GM10248 (cell line): ENCODE results near the gene ZNF611.
"Not testable (repeated sequence)": the region's sequence is repeated elsewhere in the genome, so short reads cannot be mapped to it uniquely, and the experiment has no call there.

Experiments used
- CTCF ChIA-PET: fragments of 300-600 bp; sonication (Branson Sonifier 250); formaldehyde crosslinking; extraction: SDS; loops from one replicate; lab custom pipeline; 2021; ENCODE audit warnings: antibody characterized with exemption; lab: Yijun Ruan, JAX
- POLR2A ChIA-PET: fragments of 350-650 bp; sonication (Branson Sonifier 250); formaldehyde crosslinking; extraction: SDS; loops from one replicate; lab custom pipeline; 2020; ENCODE audit warnings: antibody characterized with exemption; lab: Yijun Ruan, JAX
- DNase-seq: peaks from one replicate; pipeline ENCODE4 v3.0.0; 2012; ENCODE audit errors: extremely low spot score
- TF ChIP-seq, protein P1 (sequence below): IDR thresholded peaks from 2 replicates; pipeline ENCODE4 v1.5.1; 2012; ENCODE audit warnings: mild to moderate bottlenecking, low read depth; ENCODE audit errors: extremely low read depth, missing control alignments, control extremely low read depth

ZNF611 gene

DNA sequence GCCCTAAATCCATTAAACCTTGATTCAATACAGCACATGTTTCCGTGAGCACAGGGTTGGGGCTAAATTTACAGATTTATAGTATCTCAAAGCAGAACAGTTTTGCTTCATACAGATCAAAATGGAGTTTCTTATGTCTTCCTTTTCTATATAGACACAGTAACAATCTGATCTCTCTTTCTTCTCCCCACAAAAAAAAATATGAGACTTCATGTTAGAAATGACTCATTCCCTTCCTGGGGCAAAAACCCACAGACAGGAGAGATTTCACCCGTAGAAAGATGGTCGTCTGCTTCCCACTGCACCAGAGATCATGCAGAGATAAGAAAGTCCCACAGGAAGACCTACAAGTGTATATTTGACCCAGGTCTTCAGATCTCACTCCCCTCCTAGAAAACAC is 7.7 kb upstream of the ZNF611 start:
- no peak for DNase-seq
- TF ChIP-seq, protein P1, sequence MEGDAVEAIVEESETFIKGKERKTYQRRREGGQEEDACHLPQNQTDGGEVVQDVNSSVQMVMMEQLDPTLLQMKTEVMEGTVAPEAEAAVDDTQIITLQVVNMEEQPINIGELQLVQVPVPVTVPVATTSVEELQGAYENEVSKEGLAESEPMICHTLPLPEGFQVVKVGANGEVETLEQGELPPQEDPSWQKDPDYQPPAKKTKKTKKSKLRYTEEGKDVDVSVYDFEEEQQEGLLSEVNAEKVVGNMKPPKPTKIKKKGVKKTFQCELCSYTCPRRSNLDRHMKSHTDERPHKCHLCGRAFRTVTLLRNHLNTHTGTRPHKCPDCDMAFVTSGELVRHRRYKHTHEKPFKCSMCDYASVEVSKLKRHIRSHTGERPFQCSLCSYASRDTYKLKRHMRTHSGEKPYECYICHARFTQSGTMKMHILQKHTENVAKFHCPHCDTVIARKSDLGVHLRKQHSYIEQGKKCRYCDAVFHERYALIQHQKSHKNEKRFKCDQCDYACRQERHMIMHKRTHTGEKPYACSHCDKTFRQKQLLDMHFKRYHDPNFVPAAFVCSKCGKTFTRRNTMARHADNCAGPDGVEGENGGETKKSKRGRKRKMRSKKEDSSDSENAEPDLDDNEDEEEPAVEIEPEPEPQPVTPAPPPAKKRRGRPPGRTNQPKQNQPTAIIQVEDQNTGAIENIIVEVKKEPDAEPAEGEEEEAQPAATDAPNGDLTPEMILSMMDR: no peak
- ChIA-PET CTCF (no interaction called here), POLR2A (no interaction called here)

DNA sequence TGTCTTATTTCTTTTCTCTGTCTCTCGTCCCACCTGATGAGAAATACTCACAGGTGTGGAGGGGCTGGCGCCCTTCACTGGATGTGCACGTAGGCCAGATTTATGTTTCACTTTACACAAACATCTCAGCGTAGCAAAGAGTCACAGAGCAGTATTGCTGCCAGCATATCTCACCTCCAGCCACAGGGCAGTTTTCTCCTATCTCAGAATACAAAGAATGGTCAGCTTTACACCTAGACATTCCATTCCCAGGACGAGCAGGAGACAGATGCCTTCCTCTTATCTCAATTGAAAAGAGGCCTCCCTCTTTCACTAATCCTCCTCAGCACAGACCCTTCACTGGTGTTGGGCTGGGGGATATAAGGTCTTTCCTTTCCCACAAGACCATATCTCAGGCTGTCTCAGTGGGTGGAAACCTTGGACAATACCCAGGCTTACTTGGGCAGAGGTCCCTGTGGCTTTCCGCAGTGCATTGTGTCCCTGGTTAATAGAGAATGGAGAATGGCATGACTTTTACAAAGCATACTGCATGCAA is 7.2 kb upstream of the ZNF611 start:
- CTCF ChIA-PET: no interaction called here
- TF ChIP-seq, protein P1: no peak
- no peak for DNase-seq
- POLR2A ChIA-PET: no interaction called here

DNA sequence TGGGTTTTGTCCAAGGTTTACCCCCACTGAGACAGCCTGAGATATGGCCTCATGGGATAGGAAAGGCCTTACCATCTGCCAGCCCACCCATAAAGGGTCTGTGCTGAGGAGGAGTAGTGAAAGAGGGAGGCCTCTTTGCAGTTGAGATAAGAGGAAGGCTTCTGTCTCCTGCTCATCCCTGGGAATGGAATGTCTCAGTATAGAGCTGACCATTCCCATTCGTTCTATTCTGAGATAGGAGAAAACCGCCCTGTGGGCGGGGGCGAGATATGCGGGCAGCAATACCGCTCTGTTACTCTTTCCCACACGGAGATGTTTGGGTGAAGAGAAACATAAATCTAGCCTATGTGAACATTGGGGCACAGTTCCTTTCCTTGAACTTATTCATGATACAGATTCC is 6.5 kb upstream of the ZNF611 start:
- CTCF ChIA-PET, POLR2A ChIA-PET, DNase-seq: not testable (repeated sequence)

DNA sequence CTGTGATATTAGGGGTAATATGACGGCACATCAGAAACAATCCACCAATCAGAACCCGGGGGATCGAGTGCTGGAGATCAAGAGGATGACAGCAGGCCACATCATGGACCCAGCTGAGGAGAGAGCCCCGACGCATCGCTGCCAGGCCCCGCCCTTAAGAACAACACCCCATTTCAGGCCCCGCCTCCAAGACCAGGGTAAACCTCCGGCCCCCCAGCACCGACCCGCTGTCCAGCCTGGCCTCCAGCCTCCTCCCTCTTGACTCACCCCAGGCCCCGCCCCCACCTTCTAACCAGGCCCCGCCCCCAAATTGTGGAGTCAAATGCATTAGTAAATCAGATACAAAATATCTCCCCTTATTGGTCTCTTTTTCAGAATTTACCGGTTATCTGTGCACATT is 4.7 kb upstream of the ZNF611 start:
- DNase-seq: no peak
- ChIA-PET POLR2A (no interaction called here), CTCF (no interaction called here)
- TF ChIP-seq, protein P1: no peak

DNA sequence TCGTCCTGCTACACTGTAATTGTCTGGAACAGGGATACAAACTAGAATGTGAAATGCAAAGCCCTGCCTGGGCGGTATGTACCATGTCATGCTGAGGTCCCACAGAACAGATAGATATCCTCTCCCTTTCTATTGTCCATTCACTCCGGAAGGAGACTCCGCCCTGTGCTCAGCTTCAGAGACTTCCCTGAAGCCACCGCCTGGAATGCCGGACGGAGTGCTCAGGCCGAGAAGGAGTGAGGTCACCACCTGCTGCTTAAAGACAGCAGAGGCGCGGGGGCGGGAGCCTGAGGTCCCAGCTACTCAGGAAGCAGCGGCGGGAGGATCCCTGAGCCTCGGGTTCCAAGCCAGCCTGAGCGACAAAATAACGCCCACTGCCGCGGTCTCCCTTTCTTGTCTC is 890 bp upstream of the ZNF611 start:
- CTCF ChIA-PET: interaction anchor here (1.1 to 1.7 kb wide), 2 partner anchors 392 to 423 kb away, joined by 3 read pairs; partner anchors contain the start of gene ZNF347
- no peak for DNase-seq

DNA sequence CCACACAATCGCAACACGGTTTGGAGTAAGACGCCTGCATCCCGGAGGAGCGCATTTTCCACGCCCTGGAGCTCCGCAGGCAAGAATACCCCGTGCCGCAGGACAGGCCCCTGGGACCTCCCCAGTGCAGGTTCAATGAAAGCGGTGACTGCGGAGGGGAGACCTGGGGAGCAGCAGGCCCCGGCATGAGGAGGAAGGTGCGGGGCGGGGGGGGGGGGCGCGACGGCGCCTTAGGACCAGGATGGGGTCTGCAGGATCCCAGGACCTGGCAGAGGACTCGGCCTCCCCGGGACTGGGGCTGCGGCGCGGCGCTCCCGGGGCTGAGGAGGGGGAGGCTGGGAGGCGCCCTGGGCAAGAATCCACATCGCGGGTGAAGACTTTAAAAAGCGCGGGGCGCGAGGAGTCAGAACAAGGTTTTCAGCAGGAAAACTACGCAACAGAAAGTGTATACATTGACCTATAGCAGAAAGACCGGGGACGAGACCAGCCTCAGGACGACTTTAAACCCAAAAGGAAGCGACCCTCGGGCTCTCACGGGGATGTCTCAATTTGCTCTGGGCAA is 432 bp downstream of the ZNF611 start:
- TF ChIP-seq, protein P1: no peak
- ChIA-PET CTCF (no interaction called here), POLR2A (no interaction called here)

More for the DNA sequence above, 890 bp upstream of the ZNF611 start:
- POLR2A ChIA-PET: no interaction called here
- TF ChIP-seq, protein P1: no peak

DNA sequence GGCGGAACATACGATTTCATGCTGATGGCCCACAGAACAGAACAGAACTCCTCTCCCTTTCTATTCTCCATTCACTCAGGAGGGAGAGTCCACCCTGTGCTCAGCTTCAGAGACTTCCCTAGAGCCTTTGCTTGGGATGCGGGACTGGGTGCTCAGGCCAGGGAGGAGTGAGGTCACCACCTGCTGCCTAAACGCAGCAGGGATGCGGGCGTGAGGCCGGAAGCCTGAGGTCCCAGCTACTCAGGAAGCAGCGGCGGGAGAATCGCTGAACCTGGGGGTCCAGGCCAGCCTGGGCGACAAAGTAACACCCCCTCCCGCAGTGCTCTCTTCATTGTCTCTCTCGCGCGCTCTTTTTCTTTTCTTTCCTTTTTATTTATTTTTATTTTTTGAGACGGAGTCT is 8.8 kb downstream of the ZNF611 start:
- POLR2A ChIA-PET, DNase-seq, CTCF ChIA-PET: not testable (repeated sequence)

More for the DNA sequence above, 432 bp downstream of the ZNF611 start:
- DNase-seq: peak; percentile 36
